Activated B cell treated with CpG ODN at 0.5 μM for 24 hours (primary cell): ENCODE measurements around the gene ADGRB3. TPM values are rescaled to one million over a fixed set of nuclear protein-coding genes. Genes with fewer than 3 reads are reported as not detected.
"Not testable (repeated sequence)": the region's sequence is repeated elsewhere in the genome, so short reads cannot be mapped to it uniquely, and the experiment has no call there.

Source experiments
- ATAC-seq: fragments of 200-7000 bp; cut with Tn5 transposase; one replicate; pipeline ENCODE4 v1.10.0; 2021; ENCODE audit warnings: low read depth, mild to moderate bottlenecking, moderate library complexity
- CTCF ChIA-PET: fragments of 350-600 bp; sonication (Branson Sonifier 250); formaldehyde crosslinking; loops from one replicate; lab custom pipeline; 2021; ENCODE audit warnings: antibody characterized with exemption; lab: Charles Lee
- POLR2A ChIA-PET: fragments of 350-600 bp; sonication (Branson Sonifier 250); formaldehyde crosslinking; loops from one replicate; lab custom pipeline; 2021; ENCODE audit warnings: antibody characterized with exemption; lab: Charles Lee
- DNase-seq: peaks from one replicate; pipeline ENCODE4 v3.0.0; 2022
- H3K27ac Mint-ChIP-seq: one replicate; pipeline ENCODE4 v1.8.0; 2020; ENCODE audit warnings: mixed read lengths
- H3K27me3 Mint-ChIP-seq: one replicate; pipeline ENCODE4 v1.8.0; 2021; ENCODE audit warnings: mixed read lengths
- H3K36me3 Mint-ChIP-seq: one replicate; pipeline ENCODE4 v1.8.0; 2021; ENCODE audit warnings: low read depth, mixed read lengths
- H3K4me1 Mint-ChIP-seq: one replicate; pipeline ENCODE4 v1.8.0; 2021; ENCODE audit warnings: mixed read lengths
- H3K4me3 Mint-ChIP-seq: one replicate; pipeline ENCODE4 v1.8.0; 2020; ENCODE audit warnings: mild to moderate bottlenecking, mixed read lengths
- H3K9me3 Mint-ChIP-seq: one replicate; pipeline ENCODE4 v1.8.0; 2020; ENCODE audit warnings: mixed read lengths
- CTCF ChIP-seq: fragments of 200-600 bp; IDR thresholded peaks from one replicate; pipeline ENCODE4 v1.8.0; 2022; ENCODE audit warnings: antibody characterized with exemption, mild to moderate bottlenecking
- intact Hi-C: fragments of 100-400 bp; cut with micrococcal nuclease; formaldehyde crosslinking; loops from one replicate; pipeline ENCODE4 v1.15.1; 2024
- total RNA-seq: library from RNA; stranded (reverse); gene quantifications from 2 replicates; pipeline ENCODE4 v1.2.3, GENCODE V29; 2022

The ADGRB3 gene
- total RNA-seq, 1 donor from 2014 or later, result not detected

- Mint-ChIP-seq H3K27ac (no peak overlapping the region), H3K36me3 (no peaks in the 10 kb centered on the region), H3K4me1 (no peaks in the 10 kb centered on the region), H3K27me3 (no peaks in the 10 kb centered on the region), H3K4me3 (no peak overlapping the region), H3K9me3 (peaks cover 2% of the 10 kb centered on the region)
- POLR2A ChIA-PET, result no interaction called here
- CTCF ChIA-PET, result no interaction called here
- DNase-seq (no peak), ATAC-seq (no peak)
- intact Hi-C loops, result no loop called here
- TF ChIP-seq CTCF, result no peak
Observed at GRCh38 chr6:69102416-69102815, 467.3 kb downstream of the ADGRB3 start.

DNA sequence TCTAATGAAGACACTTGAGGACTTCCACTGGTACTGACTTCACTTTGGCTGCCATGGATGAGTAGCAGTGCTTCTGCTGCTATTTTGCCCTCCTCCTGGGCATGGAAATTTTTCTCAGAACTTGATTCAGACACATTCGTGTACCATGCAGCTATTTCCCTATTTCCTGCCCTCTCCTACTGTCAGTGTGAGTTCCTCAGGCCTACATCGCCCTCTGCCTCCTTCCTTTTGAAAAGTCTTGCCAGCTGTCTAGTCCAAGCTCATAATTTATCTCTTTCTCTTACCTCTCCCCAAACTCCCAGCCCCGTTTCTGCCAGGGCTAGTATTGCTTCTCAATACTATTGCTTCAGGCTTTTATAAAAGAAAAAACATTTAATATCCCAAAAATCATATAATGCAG, 470.2 kb downstream of the ADGRB3 start:
- intact Hi-C loops, result no loop called here
- no peak for ATAC-seq
- Mint-ChIP-seq H3K4me3 (no peak overlapping the region), H3K27me3 (no peaks in the 10 kb centered on the region), H3K36me3 (no peaks in the 10 kb centered on the region), H3K27ac (no peak overlapping the region), H3K4me1 (no peaks in the 10 kb centered on the region), H3K9me3 (peaks cover 2% of the 10 kb centered on the region)
- POLR2A ChIA-PET, result no interaction called here
- no peak for TF ChIP-seq CTCF
- DNase-seq, result no peak
- CTCF ChIA-PET, result no interaction called here

DNA sequence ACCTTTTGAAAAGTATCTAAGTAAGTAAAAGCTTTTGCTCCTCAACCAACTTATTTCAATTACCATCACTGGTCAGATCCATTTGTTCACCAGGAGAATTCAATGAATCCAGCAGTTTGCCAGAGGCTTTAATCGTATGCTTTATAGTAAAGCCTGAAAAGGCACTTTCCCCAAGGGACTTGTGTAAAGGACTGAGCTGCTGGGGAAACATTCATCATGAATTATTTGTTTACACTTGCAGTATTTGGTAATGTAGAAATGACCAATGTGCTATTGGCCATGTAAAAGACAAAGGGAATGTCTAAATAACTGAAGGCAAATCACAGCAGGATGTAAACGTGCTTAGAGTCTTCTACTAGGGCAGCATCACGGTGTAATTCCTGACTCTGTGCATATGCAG, 471.4 kb downstream of the ADGRB3 start:
- CTCF ChIA-PET, result no interaction called here

GRCh38 chr6:69111301-69111700, 476.2 kb downstream of the ADGRB3 start:
- no peak for ATAC-seq
- CTCF ChIA-PET, result no interaction called here
- peaks cover 4% of the 10 kb centered on the region for H3K9me3 Mint-ChIP-seq

More for the DNA sequence above, 471.4 kb downstream of the ADGRB3 start:
- no peak for TF ChIP-seq CTCF
- Mint-ChIP-seq H3K27ac (no peak overlapping the region), H3K27me3 (no peaks in the 10 kb centered on the region), H3K36me3 (no peaks in the 10 kb centered on the region), H3K4me1 (no peaks in the 10 kb centered on the region), H3K9me3 (peaks cover 2% of the 10 kb centered on the region), H3K4me3 (no peak overlapping the region)
- POLR2A ChIA-PET, result no interaction called here
- intact Hi-C loops, result no loop called here
- DNase-seq (no peak), ATAC-seq (no peak)

GRCh38 chr6:69116658-69117057, 481.6 kb downstream of the ADGRB3 start:
- CTCF ChIA-PET, result no interaction called here
- H3K27me3 Mint-ChIP-seq, result no peaks in the 10 kb centered on the region
- H3K4me1 Mint-ChIP-seq, result no peaks in the 10 kb centered on the region
- no peak overlapping the region for H3K4me3 Mint-ChIP-seq
- H3K9me3 Mint-ChIP-seq, result peaks cover 4% of the 10 kb centered on the region
- DNase-seq, result no peak
- intact Hi-C loops, result no loop called here
- no peak for ATAC-seq
- POLR2A ChIA-PET, result no interaction called here
- TF ChIP-seq CTCF, result no peak
- H3K36me3 Mint-ChIP-seq, result no peaks in the 10 kb centered on the region
- no peak overlapping the region for H3K27ac Mint-ChIP-seq

More at GRCh38 chr6:69111301-69111700, 476.2 kb downstream of the ADGRB3 start:
- Mint-ChIP-seq H3K4me1 (no peaks in the 10 kb centered on the region), H3K4me3 (no peak overlapping the region), H3K27me3 (no peaks in the 10 kb centered on the region), H3K27ac (no peak overlapping the region), H3K36me3 (no peaks in the 10 kb centered on the region)
- intact Hi-C loops, result no loop called here
- TF ChIP-seq CTCF, result no peak
- POLR2A ChIA-PET, result no interaction called here
- DNase-seq, result no peak

- intact Hi-C loops, H3K36me3 Mint-ChIP-seq, H3K9me3 Mint-ChIP-seq, H3K27ac Mint-ChIP-seq, POLR2A ChIA-PET, H3K4me1 Mint-ChIP-seq, ATAC-seq, H3K4me3 Mint-ChIP-seq, DNase-seq, H3K27me3 Mint-ChIP-seq, CTCF ChIA-PET: not testable (repeated sequence)
Observed at GRCh38 chr6:69121461-69122406, 486.7 kb downstream of the ADGRB3 start.
